H1 (cell line): Measurements from ENCODE around the gene LEMD1. TPM values are rescaled to one million over a fixed set of nuclear protein-coding genes. Genes with fewer than 3 reads are reported as not detected.

Source experiments
- CEBPB ChIP-seq: IDR thresholded peaks from 2 replicates; pipeline ENCODE4 v1.6.1; 2012; ENCODE audit warnings: low read depth, low read length
- SIRT6 ChIP-seq: IDR thresholded peaks from one replicate; pipeline ENCODE4 v1.7.1; 2012; ENCODE audit warnings: low read length, inconsistent platforms
- SP1 ChIP-seq: IDR thresholded peaks from 2 replicates; pipeline ENCODE4 v1.6.1; 2011; ENCODE audit warnings: low read depth, low read length
- polyA plus RNA-seq, 7 experiments: library from polyadenylated mRNA; depleted of rRNA in 3 of 7; stranded (reverse) in 5 of 7; unstranded in 2 of 7; fragments of >200 nt in 5 of 7; fragments of 200-250 nt in 2 of 7; gene quantifications; 1 replicate in 5 of 7; 2 replicates in 1 of 7; 4 replicates in 1 of 7; pipeline versions ENCODE4 v1.2.1 to v1.2.3, GENCODE V29; 2011 to 2013; ENCODE audit warnings: missing spikeins in 2 of 7, mixed read lengths in 2 of 7
- total RNA-seq: library from RNA; stranded (reverse); fragmentation: NEBNext Ultra II Directional; extraction: Animal tissue kit (Norgen Biotek cat#: 25700); gene quantifications from 2 replicates; pipeline ENCODE4 v1.2.1, GENCODE V29; 2021

LEMD1 gene
- total and polyA plus RNA-seq, 2 of the 8 experiments (the other 6 are each of a cell fraction or from before 2014, with no cell fraction given) = 10.0 to 10.5 TPM

GRCh38 chr1:205350124-205350523, 71.7 kb downstream of the LEMD1 start (continued):
- TF ChIP-seq SIRT6 = no peak
- no peak for TF ChIP-seq SP1
- no peak for TF ChIP-seq CEBPB
